K562 (cell line): Measurements from ENCODE around the gene C1QC. TPM values are rescaled to one million over a fixed set of nuclear protein-coding genes. Genes with fewer than 3 reads are reported as not detected.

ENCODE experiments used
- ATAC-seq: fragments of 200-7000 bp; cut with Tn5 transposase; 3 replicates; pipeline ENCODE4 v1.9.1; 2020; ENCODE audit warnings: moderate library complexity
- BruUV-seq: library from RNA; stranded (reverse); fragments of 400-500 nt; replicated peaks from 2 replicates; lab custom pipeline; 2021; lab: Mats Ljungman, UMichigan
- CTCF ChIA-PET: fragments of 300-600 bp; formaldehyde crosslinking; extraction: SDS; loops from one replicate; lab custom pipeline; 2021; ENCODE audit warnings: low intra/inter-chr PET ratio; lab: Yijun Ruan, JAX
- POLR2A ChIA-PET: fragments of 300-600, 350-650 bp; sonication (Branson Sonifier 250); formaldehyde crosslinking; extraction: SDS; loops from one replicate; lab custom pipeline; 2021; ENCODE audit warnings: antibody characterized with exemption, inconsistent platforms; lab: Yijun Ruan, JAX
- DNase-seq, 4 experiments: peaks; one replicate each; pipeline versions ENCODE4 v3.0.0 to v3.0.0-alpha.2; 2011 to 2018; ENCODE audit warnings: low spot score in 3 of 4, mixed read lengths in 3 of 4; ENCODE audit errors: extremely low read depth in 1 of 4
- FAIRE-seq: peaks from 2 replicates; lab custom pipeline; 2011; peaks lifted over from hg19 to GRCh38; lab: Jason Lieb, UNC
- H2AFZ ChIP-seq: 2 replicates; pipeline ENCODE4 v1.6.0; 2011; ENCODE audit warnings: low read depth, low read length, control low read depth, inconsistent platforms
- H3K27ac ChIP-seq: fragments of 200-600 bp; 3 replicates; pipeline ENCODE4 v1.8.0; 2011; ENCODE audit warnings: low read depth, mild to moderate bottlenecking, control low read depth, inconsistent platforms, low read length, moderate library complexity, mixed read lengths; ENCODE audit errors: extremely low read depth
- H3K27me3 ChIP-seq, 2 experiments: fragments of 300-600 bp in 1 of 2; 2 replicates in 1 of 2; 3 replicates in 1 of 2; pipeline versions ENCODE4 v1.6.0 to v1.8.0; 2011; ENCODE audit warnings: inconsistent platforms in 2 of 2, low read length in 2 of 2, mild to moderate bottlenecking in 1 of 2, mixed read lengths in 1 of 2, moderate library complexity in 1 of 2; ENCODE audit not compliant: control insufficient read depth in 2 of 2, insufficient read depth in 2 of 2
- H3K36me3 ChIP-seq: fragments of 300-600 bp; 3 replicates; pipeline ENCODE4 v1.8.0; 2011; ENCODE audit warnings: mild to moderate bottlenecking, low read length, inconsistent platforms; ENCODE audit not compliant: control insufficient read depth, insufficient read depth
- H3K4me1 ChIP-seq, 2 experiments: fragments of 200-600 bp in 1 of 2; replicated peaks in 1 of 2; 2 replicates in 1 of 2; 3 replicates in 1 of 2; pipeline versions ENCODE4 v1.5.1 to v1.8.0; 2011; ENCODE audit warnings: inconsistent platforms in 2 of 2, low read length in 2 of 2, mild to moderate bottlenecking in 1 of 2, mixed read lengths in 1 of 2, moderate library complexity in 1 of 2; ENCODE audit not compliant: control insufficient read depth in 2 of 2, insufficient read depth in 2 of 2
- H3K4me2 ChIP-seq: 2 replicates; pipeline ENCODE4 v1.6.1; 2011; ENCODE audit warnings: low read length, control low read depth, inconsistent platforms, mixed read lengths; ENCODE audit not compliant: insufficient read depth
- H3K4me3 ChIP-seq: fragments of 200-600 bp; sonication (generic), shearing (Covaris generic); 2 replicates; pipeline ENCODE4 v1.5.1; 2016; ENCODE audit warnings: control low read depth, inconsistent platforms
- H3K79me2 ChIP-seq: fragments of 200-600 bp; 3 replicates; pipeline ENCODE4 v1.8.0; 2011; ENCODE audit warnings: low read length, inconsistent platforms; ENCODE audit not compliant: control insufficient read depth, insufficient read depth
- H3K9ac ChIP-seq, 2 experiments: 2 replicates each; pipeline versions ENCODE4 v1.6.0 to v1.6.1; 2011; ENCODE audit warnings: low read depth in 2 of 2, low read length in 2 of 2, control low read depth in 1 of 2, inconsistent platforms in 1 of 2, mild to moderate bottlenecking in 1 of 2, mixed read lengths in 1 of 2; ENCODE audit not compliant: insufficient read depth in 1 of 2
- H3K9me1 ChIP-seq: one replicate; pipeline ENCODE4 v1.6.0; 2011; ENCODE audit warnings: inconsistent platforms, mild to moderate bottlenecking, low read length, moderate library complexity; ENCODE audit not compliant: control insufficient read depth, insufficient read depth
- H3K9me3 ChIP-seq: replicated peaks from 2 replicates; pipeline ENCODE4 v1.5.1; 2011; ENCODE audit warnings: low read depth, low read length, inconsistent platforms; ENCODE audit not compliant: control insufficient read depth, insufficient read depth
- H4K20me1 ChIP-seq: replicated peaks from 2 replicates; pipeline ENCODE4 v1.6.1; 2011; ENCODE audit warnings: low read length, inconsistent platforms, mixed read lengths; ENCODE audit not compliant: control insufficient read depth, insufficient read depth
- CLOCK ChIP-seq: fragments of 250-450 bp; sonication (Bioruptor Pico); IDR thresholded peaks from 2 replicates; pipeline ENCODE4 v1.4.0; 2020; ENCODE audit warnings: mild to moderate bottlenecking, moderate library complexity, borderline replicate concordance
- ILK ChIP-seq: fragments of 450-650 bp; IDR thresholded peaks from 2 replicates; pipeline ENCODE4 v1.6.1; 2016; ENCODE audit warnings: missing genetic modification characterization, low read depth, mild to moderate bottlenecking, missing compliant biosample characterization, moderate library complexity, borderline replicate concordance
- NRF1 ChIP-seq, 2 experiments: fragments of 450-650 bp; IDR thresholded peaks in 1 of 2; conservative IDR thresholded peaks in 1 of 2; 2 replicates each; pipeline ENCODE4 v1.6.1; 2014; ENCODE audit warnings: mild to moderate bottlenecking in 2 of 2
- ZNF12 ChIP-seq: sonication (generic); formaldehyde crosslinking; IDR thresholded peaks from 2 replicates; pipeline ENCODE4 v1.4.0; 2020; ENCODE audit warnings: mild to moderate bottlenecking, missing genetic modification reagents
- ZNF174 ChIP-seq: fragments of 250-450 bp; sonication (Bioruptor Pico); IDR thresholded peaks from 2 replicates; pipeline ENCODE4 v1.4.0; 2020; ENCODE audit warnings: mild to moderate bottlenecking
- WGBS: fragments of 100-300 bp; shearing (Covaris generic); methylation state at CpG from one replicate; pipeline ENCODE4 v1.1.6; 2016; ENCODE audit warnings: low coverage, mixed read lengths; ENCODE audit not compliant: insufficient coverage; ENCODE audit errors: missing lambda C conversion rate; 5-methylcytosine and 5-hydroxymethylcytosine counted together
- in situ Hi-C: fragments of 300-500 bp; cut with MboI; formaldehyde crosslinking; loops from 4 replicates; pipeline ENCODE4 v1.15.0; 2018; ENCODE audit warnings: inconsistent platforms, mixed read lengths
- intact Hi-C: fragments of 100-400 bp; cut with micrococcal nuclease; formaldehyde crosslinking; loops from 2 replicates; pipeline ENCODE4 v1.14.2; 2022
- polyA plus RNA-seq, 8 experiments: library from polyadenylated mRNA; depleted of rRNA in 4 of 8; stranded (reverse) in 5 of 8; unstranded in 3 of 8; fragments of >200 nt; fragmentation: Nextera tagmentation in 2 of 8; fragmentation: Illumina TruSeq in 1 of 8; extraction: Ambion mirVana in 2 of 8; extraction: Trizol in 1 of 8; gene quantifications; 2 replicates each; pipeline versions ENCODE4 v1.2.1 to v1.2.3, GENCODE V29; 2011 to 2014; ENCODE audit warnings: inconsistent platforms in 1 of 8, missing spikeins in 1 of 8
- total RNA-seq, 7 experiments: library from RNA; depleted of rRNA in 6 of 7; stranded (reverse); fragments of >200 nt in 6 of 7; fragmentation: Illumina TruSeq in 2 of 7; extraction: Trizol in 2 of 7; gene quantifications; 2 replicates each; pipeline versions ENCODE4 v1.2.1 to v1.2.3, GENCODE V29; 2011 to 2021; ENCODE audit warnings: low replicate concordance in 1 of 7

Gene C1QC
- total and polyA plus RNA-seq, 9 of the 15 experiments (the other 6 are each of a cell fraction or from before 2014, with no cell fraction given), result 0.69 TPM; not detected in 8

GRCh38 chr1:22626237-22627157, 16.9 kb upstream of the C1QC start:
- POLR2A ChIA-PET, result interaction anchor here (0.6 to 1.8 kb wide), 4 partner anchors 10 to 46 kb away, joined by 3 to 5 read pairs (median 4); partner anchors contain the start of gene C1QA
- no TSS peak for BruUV-seq

GRCh38 chr1:22627331-22627730, 16.1 kb upstream of the C1QC start:
- ATAC-seq, result no peak
- Histone ChIP-seq H3K79me2 (no peaks in the 10 kb centered on the region), H2AFZ (no peak overlapping the region), H3K9me3 (no peaks in the 10 kb centered on the region), H3K9ac (no peak overlapping the region), H4K20me1 (peaks cover 16% of the 10 kb centered on the region), H3K27me3 (peaks cover 18 to 70% of the 10 kb centered on the region in 2 experiments), H3K36me3 (no peaks in the 10 kb centered on the region), H3K4me2 (no peak overlapping the region), H3K9me1 (no peaks in the 10 kb centered on the region), H3K27ac (no peak overlapping the region), H3K4me1 (no peaks in the 10 kb centered on the region), H3K4me3 (no peak overlapping the region)
- no TSS peak for BruUV-seq
- ChIA-PET CTCF (no interaction called here), POLR2A (interaction anchor here (0.6 to 1.8 kb wide), 2 partner anchors 9 to 16 kb away, joined by 4 to 5 read pairs; partner anchors contain the start of gene C1QA)
- no peak for DNase-seq
- intact Hi-C loops (no loop called here), in situ Hi-C loops (no loop called here)
- no peak for FAIRE-seq
- 0% methylated on average over 5 of the region's 5 CpGs for WGBS
- no peak for TF ChIP-seq ZNF12 (CRISPR knock-in tag)
- no peak for TF ChIP-seq ZNF174 (CRISPR knock-in tag)
- no peak for TF ChIP-seq CLOCK (CRISPR knock-in tag)
- TF ChIP-seq, all 486 proteins: peak for 0

More at GRCh38 chr1:22626237-22627157, 16.9 kb upstream of the C1QC start:
- no peaks in the 10 kb centered on the region for H3K9me3 ChIP-seq
- no peak overlapping the region for H3K4me2 ChIP-seq
- no peak overlapping the region for H3K4me3 ChIP-seq
- peaks cover 16% of the 10 kb centered on the region for H4K20me1 ChIP-seq
- H3K27ac ChIP-seq, result no peak overlapping the region
- DNase-seq (no peak), ATAC-seq (peak; percentile 60), FAIRE-seq (no peak)
- in situ Hi-C loops, result no loop called here
- no peaks in the 10 kb centered on the region for H3K36me3 ChIP-seq
- no peaks in the 10 kb centered on the region for H3K79me2 ChIP-seq
- H3K9me1 ChIP-seq, result no peaks in the 10 kb centered on the region
- no peak overlapping the region for H2AFZ ChIP-seq
- CTCF ChIA-PET, result no interaction called here
- H3K9ac ChIP-seq, result no peak overlapping the region
- intact Hi-C loops, result no loop called here
- H3K27me3 ChIP-seq, result peaks cover 18 to 74% of the 10 kb centered on the region in 2 experiments
- TF ChIP-seq ILK (no peak), NRF1 (conservative IDR thresholded peaks at IDR 0.05 in 1 of 2, IDR thresholded peaks at IDR 0.05 in 1 of 2) (peak in 1 of 2 experiments; percentile 26; a peak in 1 of 4 replicates)
- under 1% methylated on average over 20 of the region's 20 CpGs for WGBS
- no peaks in the 10 kb centered on the region for H3K4me1 ChIP-seq
